ENCODE measurements around the gene ERBB2. TPM values are rescaled to one million over a fixed set of nuclear protein-coding genes. Genes with fewer than 3 reads are reported as not detected.

ERBB2 gene
- total RNA-seq, 1 donor from 2014 or later = 75.2 TPM

DNA sequence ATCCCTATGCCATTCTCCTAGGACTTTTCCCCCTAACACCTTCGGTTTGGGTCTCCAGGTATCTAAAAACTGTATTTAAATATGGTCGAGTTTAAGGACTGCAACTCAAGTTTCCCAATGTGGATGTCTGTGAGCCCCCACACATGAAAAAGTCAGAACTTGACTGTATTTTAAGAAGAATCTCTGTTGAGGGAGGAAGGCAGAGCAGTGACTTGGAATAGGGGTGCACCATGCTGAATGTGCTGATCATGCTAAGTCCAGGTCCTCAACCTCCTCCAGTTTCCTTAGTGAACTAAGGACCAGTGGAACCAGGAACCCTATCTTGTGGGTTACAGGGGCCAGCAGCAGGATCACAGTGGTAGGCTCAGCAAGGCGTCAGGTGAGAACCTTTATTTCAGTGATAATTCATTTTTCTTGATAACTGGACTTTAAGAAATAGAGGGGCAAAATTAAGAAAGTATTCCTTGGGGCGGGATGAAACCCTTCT is 57.4 kb downstream of the ERBB2 start:
- no peak overlapping the region for H3K4me3 Mint-ChIP-seq
- no peak for DNase-seq (ENCODE audit: low spot score)
- no peak overlapping the region for H3K4me3 ChIP-seq
- H3K4me1 ChIP-seq = peaks cover 4% of the 10 kb centered on the region
- H4K20me1 ChIP-seq (ENCODE audit: low read depth) = no peaks in the 10 kb centered on the region
- TF ChIP-seq, protein P1, sequence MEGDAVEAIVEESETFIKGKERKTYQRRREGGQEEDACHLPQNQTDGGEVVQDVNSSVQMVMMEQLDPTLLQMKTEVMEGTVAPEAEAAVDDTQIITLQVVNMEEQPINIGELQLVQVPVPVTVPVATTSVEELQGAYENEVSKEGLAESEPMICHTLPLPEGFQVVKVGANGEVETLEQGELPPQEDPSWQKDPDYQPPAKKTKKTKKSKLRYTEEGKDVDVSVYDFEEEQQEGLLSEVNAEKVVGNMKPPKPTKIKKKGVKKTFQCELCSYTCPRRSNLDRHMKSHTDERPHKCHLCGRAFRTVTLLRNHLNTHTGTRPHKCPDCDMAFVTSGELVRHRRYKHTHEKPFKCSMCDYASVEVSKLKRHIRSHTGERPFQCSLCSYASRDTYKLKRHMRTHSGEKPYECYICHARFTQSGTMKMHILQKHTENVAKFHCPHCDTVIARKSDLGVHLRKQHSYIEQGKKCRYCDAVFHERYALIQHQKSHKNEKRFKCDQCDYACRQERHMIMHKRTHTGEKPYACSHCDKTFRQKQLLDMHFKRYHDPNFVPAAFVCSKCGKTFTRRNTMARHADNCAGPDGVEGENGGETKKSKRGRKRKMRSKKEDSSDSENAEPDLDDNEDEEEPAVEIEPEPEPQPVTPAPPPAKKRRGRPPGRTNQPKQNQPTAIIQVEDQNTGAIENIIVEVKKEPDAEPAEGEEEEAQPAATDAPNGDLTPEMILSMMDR (IDR thresholded peaks at IDR 0.05) = no peak
- H3K27me3 Mint-ChIP-seq (ENCODE audit: insufficient read depth, low read depth) = peaks cover 18% of the 10 kb centered on the region
- no peak overlapping the region for H3K27ac ChIP-seq
- H2AFZ ChIP-seq (replicated peaks) = no peak overlapping the region
- no peak overlapping the region for H3K27ac Mint-ChIP-seq
- H3F3A ChIP-seq (ENCODE audit: low read depth) = peaks cover 12% of the 10 kb centered on the region
- no peak overlapping the region for H3K9ac ChIP-seq
- no peaks in the 10 kb centered on the region for H3K9me3 Mint-ChIP-seq
- no peaks in the 10 kb centered on the region for H3K36me3 ChIP-seq
- no peaks in the 10 kb centered on the region for H3K36me3 Mint-ChIP-seq
- no peaks in the 10 kb centered on the region for H3K79me2 ChIP-seq (ENCODE audit: low read depth)
- peaks cover 8% of the 10 kb centered on the region for H3K4me1 Mint-ChIP-seq
- H3K27me3 ChIP-seq = peaks cover 34% of the 10 kb centered on the region
- no peaks in the 10 kb centered on the region for H3K9me3 ChIP-seq (ENCODE audit: low read depth)
- H3K4me2 ChIP-seq = no peak overlapping the region

DNA sequence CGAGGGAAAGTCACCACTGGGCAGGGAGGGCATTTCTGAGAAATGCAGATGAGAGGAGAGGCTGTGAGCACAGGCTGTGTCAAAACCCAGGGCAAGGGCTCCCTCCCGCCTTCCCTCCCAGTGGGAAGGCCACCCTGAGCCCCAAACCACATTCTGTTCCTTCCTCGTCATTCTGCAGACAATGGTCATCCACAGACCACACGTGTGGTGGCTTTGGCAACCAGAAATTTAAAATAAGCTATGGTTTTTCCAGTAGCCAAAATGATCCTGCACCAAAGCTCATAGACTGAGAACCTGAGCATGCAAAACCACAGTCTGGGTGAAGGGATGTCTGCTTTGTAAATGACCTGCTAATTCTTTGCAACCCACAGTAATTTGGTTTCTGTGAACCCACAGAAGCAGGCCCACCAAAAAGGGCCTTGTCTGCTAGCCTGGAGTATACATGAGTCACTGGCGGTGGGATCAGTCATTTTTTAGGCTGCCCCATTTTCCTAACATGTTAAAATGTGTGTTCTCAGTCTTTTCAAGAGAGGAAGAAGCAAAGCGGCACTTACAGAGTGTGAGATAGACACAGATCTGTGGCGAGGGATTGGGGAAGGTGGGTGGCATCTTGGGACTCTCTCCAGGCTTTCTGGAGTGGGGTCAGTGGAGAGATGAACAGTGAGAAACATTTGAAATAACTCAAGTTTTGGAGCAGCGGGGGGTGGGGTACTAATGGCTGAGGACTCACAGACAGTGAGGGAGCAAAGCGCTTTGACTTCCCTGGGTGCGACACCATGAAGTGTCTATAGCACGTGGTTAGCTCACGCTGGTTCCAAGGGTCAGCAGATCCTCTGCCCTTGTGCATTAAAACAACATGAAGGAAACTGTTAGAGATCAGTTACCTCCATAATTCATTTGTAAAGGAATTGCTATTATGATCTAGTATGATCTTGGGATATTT is 58.3 kb downstream of the ERBB2 start:
- peaks cover 12% of the 10 kb centered on the region for H3K4me1 ChIP-seq
- no peak overlapping the region for H3K4me3 ChIP-seq
- H3K9me3 ChIP-seq (ENCODE audit: low read depth) = no peaks in the 10 kb centered on the region
- H2AFZ ChIP-seq (replicated peaks) = no peak overlapping the region
- no peaks in the 10 kb centered on the region for H3K9me3 Mint-ChIP-seq
- no peak for DNase-seq (ENCODE audit: low spot score)
- peaks cover 27% of the 10 kb centered on the region for H3K27me3 ChIP-seq
- H3K4me2 ChIP-seq = no peak overlapping the region
- H3K27ac ChIP-seq = no peak overlapping the region
- H3K4me1 Mint-ChIP-seq = peaks cover 11% of the 10 kb centered on the region
- H3K36me3 Mint-ChIP-seq = no peaks in the 10 kb centered on the region
- H3F3A ChIP-seq (ENCODE audit: low read depth) = peaks cover 9% of the 10 kb centered on the region
- no peaks in the 10 kb centered on the region for H4K20me1 ChIP-seq (ENCODE audit: low read depth)
- H3K79me2 ChIP-seq (ENCODE audit: low read depth) = no peaks in the 10 kb centered on the region
- no peaks in the 10 kb centered on the region for H3K36me3 ChIP-seq
- no peak overlapping the region for H3K9ac ChIP-seq
- H3K27me3 Mint-ChIP-seq (ENCODE audit: insufficient read depth, low read depth) = peaks cover 18% of the 10 kb centered on the region
- no peak overlapping the region for H3K27ac Mint-ChIP-seq
- TF ChIP-seq EZH2 (IDR thresholded peaks at IDR 0.05) (no peak), EZH2phosphoT487 (IDR thresholded peaks at IDR 0.05) (no peak)
- TF ChIP-seq, protein P1 (IDR thresholded peaks at IDR 0.05) = no peak
- no peak overlapping the region for H3K4me3 Mint-ChIP-seq

DNA sequence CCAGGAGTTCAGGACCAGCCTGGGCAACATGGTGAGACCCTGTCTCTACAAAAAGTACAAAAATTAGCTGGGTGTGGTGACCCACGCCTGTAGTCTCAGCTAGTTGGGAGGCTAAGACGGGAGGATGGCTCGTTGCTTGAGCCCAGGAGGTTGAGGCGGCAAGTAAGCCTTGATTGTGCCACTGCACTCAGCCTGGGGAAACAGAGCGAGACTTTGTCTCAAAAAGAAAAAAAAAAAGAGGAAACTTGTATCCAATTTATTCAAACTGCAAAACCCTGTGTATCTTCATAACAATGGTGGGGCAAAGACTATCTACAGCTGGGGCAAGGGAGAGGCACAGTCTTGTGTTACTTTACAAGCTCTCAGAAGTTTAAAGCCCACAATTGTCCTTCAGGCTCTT is 59.3 kb downstream of the ERBB2 start:
- H3K4me1 ChIP-seq = peaks cover 12% of the 10 kb centered on the region
- no peaks in the 10 kb centered on the region for H4K20me1 ChIP-seq (ENCODE audit: low read depth)
- Mint-ChIP-seq H3K4me1 (peaks cover 11% of the 10 kb centered on the region), H3K4me3 (no peak overlapping the region), H3K27ac (no peak overlapping the region), H3K9me3 (no peaks in the 10 kb centered on the region), H3K36me3 (no peaks in the 10 kb centered on the region), H3K27me3 (ENCODE audit: insufficient read depth, low read depth) (peaks cover 18% of the 10 kb centered on the region)
- H3K9ac ChIP-seq = no peak overlapping the region
- peaks cover 9% of the 10 kb centered on the region for H3F3A ChIP-seq (ENCODE audit: low read depth)
- no peak for DNase-seq (ENCODE audit: low spot score)
- no peak overlapping the region for H3K4me2 ChIP-seq
- H3K4me3 ChIP-seq = no peak overlapping the region
- H3K9me3 ChIP-seq (ENCODE audit: low read depth) = no peaks in the 10 kb centered on the region
- H3K36me3 ChIP-seq = no peaks in the 10 kb centered on the region
- peaks cover 19% of the 10 kb centered on the region for H3K27me3 ChIP-seq
- H2AFZ ChIP-seq (replicated peaks) = no peak overlapping the region
- TF ChIP-seq, protein P1 (IDR thresholded peaks at IDR 0.05) = no peak
- TF ChIP-seq EZH2 (IDR thresholded peaks at IDR 0.05) (no peak), EZH2phosphoT487 (IDR thresholded peaks at IDR 0.05) (no peak)
- H3K79me2 ChIP-seq (ENCODE audit: low read depth) = no peaks in the 10 kb centered on the region
- H3K27ac ChIP-seq = no peak overlapping the region

All from neural progenitor cell (in vitro differentiated cells).